HG03108 (cell line): Measurements from ENCODE around the gene MRPS2.
"Not testable (repeated sequence)": the region's sequence is repeated elsewhere in the genome, so short reads cannot be mapped to it uniquely, and the experiment has no call there.

Experiments
- ATAC-seq: cut with Tn5 transposase; IDR thresholded peaks from one replicate; pipeline ENCODE4 v1.9.1; 2021; ENCODE audit warnings: moderate library complexity; ENCODE audit not compliant: unreplicated experiment

MRPS2 gene

DNA sequence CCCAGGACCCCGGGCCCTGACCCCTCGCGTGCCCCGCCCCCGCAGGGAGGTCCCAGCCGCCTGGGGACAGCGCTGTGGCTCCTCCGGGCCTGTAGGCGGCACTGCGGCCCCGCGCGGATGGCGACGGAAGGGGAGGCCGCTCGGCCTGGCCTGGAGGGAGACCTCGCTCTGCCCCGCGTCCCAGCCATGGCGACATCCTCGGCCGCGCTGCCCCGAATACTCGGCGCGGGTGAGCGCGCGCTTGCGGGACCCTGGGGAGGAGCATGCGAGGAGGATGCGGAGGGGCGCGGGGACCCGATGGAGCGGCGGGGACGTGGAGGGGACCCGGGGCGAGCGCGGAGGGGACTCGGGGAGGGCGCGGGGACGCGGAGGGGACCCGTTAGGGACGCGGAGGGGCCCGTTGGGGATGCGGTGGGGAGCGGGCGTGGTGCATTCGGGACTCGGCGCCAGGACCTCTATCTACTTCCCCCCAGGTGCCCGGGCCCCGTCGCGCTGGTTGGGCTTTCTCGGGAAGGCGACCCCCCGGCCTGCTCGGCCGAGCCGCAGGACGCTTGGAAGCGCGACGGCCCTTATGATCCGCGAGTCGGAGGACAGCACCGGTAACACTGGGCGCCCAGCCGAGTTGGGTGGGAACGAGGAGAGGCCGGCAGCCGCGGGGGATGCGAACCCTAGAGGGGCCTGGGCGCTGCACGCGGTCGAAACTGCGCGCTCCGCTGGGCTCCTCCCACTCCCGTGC, at the start of gene MRPS2:
MRPS2 (plus strand) TSS at position 158 of the 736 bp plus-strand sequence; CDS start at position 187, 29 bp downstream.
- ATAC-seq = peak; percentile 79

DNA sequence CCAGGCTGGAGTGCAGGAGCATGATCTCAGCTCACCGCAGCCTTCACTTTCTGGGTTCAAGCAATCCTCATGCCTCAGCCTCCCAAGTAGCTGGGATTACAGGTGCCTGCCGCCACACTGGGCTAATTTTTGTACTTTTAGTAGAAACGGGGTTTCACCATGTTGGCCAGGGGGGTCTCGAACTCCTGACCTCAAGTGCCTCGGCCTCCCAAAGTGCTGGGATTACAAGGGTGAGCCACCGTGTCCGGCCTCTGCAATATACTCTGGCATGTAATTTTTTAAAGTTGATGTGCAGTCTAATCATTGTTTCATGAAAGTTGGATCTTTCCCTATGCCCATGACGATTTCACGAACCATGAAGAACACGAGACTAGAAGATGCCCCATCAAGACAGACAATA, 49.5 kb upstream of the MRPS2 start:
- ATAC-seq = no peak

GRCh38 chr9:135451909-135452308, 48.6 kb upstream of the MRPS2 start:
- ATAC-seq = not testable (repeated sequence)

DNA sequence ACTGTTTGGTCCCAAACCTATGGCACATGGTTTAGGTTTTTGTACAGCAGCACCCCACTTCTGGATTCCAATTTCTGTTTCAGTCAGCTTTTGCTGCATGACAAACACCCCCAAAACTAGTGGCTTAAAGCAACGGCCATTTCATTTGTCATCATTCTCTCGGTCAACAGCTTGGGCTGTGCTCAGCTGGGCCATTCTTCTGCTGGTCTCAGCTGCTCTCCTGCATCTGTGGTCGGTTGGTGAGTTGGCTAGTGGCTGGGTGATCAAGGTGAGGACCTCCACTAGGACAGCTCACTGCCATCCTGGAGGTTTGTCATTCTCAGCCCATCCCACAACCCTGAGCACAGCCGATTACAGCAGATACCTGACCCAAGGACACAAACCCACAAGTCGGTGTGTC, 45.7 kb upstream of the MRPS2 start:
- no peak for ATAC-seq

DNA sequence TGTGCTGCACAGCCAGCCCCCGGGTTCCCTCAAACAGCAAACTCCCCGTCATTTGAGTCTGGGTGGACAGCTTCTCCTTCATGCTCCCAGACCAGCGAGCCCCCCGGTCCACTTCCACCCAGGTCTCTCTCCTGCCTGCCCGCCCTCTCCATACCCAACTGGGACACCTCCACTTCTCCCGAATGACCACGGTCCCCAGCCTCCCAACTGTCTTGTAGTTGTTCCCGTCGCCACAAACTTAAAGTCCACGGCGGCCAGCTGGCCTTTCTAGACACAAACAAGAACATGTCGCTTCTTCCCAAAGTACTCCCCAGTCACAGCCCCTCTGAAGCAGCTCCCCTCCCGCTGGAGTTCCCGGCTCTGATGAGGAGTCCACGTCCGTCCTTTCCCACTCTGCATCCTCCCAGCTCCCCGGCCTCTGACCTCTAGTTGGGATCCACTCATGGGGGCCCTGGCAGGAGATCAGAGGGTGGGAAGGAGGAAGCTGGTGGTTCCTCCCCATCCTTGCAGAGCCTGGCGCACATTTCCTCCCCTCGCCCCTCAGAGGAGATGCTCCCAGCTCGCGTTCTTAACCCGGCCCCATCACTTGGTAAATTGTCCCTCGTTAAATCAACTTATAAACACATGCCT, 45.0 kb upstream of the MRPS2 start:
- no peak for ATAC-seq

DNA sequence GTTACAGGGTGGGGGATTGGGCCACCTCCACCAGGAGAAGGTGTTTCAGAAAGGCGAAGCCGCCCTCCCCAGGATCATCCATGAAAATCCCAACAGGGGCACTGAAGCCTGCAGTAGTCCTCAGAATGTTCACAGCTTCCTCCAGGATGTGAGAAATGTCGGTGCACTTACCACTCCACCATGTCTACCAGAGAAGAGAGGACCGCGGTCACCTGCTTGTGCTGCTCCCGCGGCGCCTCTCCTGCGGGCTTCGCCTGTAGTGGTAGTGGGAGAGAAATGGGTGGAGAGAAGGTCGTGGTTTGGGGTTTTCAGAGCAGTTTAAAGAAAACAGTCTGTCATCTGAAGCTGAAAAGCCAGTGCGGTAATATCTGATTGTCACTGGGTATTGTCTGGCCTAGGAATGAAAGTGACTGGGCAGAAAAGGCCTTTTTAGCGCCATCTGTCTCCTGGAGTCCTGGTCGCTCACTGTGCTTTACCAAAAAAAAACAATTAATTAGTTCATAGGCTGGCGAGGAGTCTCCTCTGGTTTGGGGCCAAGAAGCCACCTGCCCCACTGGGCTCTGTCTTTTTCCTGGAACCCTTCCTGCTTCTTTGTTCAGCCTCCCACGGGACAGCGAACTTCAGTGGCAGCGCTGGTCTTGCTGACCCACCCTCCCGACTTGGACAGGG, 43.9 kb upstream of the MRPS2 start:
- no peak for ATAC-seq

GRCh38 chr9:135458478-135458877, 42.0 kb upstream of the MRPS2 start:
- ATAC-seq = not testable (repeated sequence)

DNA sequence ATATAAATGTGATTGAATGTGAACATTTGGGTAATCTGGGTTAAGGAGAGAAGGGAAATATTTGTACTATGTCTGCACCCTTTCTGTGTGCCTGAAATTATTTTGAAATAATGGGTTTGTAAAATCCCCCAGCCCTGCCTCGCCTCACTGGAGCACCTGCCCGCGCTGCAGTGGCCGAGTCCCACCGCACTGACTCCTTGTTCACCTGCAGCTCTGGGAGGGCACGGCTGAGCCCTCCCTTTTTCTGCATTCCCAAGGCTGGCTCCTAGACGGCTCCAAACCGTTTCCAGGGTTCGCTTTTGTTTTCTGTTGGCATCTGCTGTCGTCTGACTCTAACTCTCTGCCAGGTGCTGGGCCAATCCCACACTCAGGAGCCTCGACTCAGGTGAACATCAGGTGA, 38.5 kb upstream of the MRPS2 start:
- no peak for ATAC-seq

GRCh38 chr9:135463140-135463539, 37.3 kb upstream of the MRPS2 start:
- ATAC-seq = no peak

DNA sequence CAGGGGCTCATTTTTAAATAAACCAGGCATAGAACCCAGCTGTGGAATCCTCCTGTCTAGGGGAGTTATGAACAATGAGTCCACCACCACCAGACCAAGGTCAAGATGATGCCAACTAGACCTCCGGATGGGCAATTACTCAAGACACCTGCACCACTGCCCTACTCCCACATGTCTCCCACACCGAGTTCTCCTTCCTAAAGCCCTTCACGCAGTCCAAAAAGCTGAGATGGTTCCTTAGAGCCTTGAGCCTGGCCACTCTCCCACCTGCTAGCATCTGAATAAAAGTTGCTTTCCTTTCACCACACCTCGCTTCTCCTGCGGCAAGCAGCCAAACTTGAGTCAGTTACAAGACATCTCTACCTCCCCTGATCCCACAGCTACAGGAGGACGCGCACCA, 36.3 kb upstream of the MRPS2 start:
- no peak for ATAC-seq

GRCh38 chr9:135468854-135469521, 31.5 kb upstream of the MRPS2 start:
- ATAC-seq = no peak

GRCh38 chr9:135471791-135472640, 28.5 kb upstream of the MRPS2 start:
- no peak for ATAC-seq

DNA sequence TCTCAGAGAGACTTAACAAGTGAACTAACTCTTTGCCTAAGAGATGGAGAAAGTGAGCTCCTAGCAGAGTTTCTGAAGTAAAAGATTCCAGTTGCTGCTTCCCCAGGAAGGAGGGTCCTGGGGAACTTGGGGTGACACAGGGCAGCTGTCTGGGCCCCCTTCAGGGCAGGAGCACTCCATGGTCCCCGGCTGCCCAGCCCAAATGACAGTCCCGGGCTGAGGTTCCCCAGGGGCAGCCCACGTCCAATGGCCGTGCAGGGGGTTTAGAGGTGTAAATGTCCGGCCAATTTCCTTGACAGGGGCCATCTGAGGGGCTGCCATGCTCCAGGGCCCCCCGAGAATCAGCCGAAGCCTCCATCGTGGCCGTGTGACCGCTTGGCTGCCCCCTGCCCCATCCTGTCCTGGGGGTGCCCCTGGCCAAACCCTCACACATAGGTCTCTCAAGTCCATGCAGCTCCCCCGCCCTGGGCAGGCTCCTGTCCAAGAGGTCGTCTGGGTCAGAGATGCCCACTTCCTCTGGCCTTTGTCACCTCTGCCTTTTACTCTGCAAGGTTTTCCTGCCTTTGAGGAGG, 26.4 kb upstream of the MRPS2 start:
- ATAC-seq = no peak

DNA sequence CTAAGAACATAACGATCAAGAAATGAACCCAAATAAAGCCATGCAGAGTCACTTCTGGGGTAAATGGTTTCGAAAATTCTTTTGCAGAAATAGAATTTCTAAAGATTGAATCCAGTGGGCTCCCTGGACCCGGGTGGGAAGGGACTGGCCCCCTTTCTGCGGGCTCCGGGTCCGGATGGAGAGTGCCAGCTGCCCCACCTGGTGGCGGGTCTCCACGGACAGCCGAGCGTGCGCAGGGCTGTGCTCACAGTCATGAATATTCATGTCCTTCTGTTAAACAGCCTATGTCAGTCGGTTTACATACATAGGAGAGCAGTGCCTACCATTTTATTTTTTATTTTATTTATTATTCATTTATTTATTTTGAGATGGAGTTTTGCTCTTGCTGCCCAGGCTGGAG, 25.6 kb upstream of the MRPS2 start:
- no peak for ATAC-seq

GRCh38 chr9:135476561-135477355, 23.7 kb upstream of the MRPS2 start:
- no peak for ATAC-seq

- ATAC-seq = no peak
Observed at GRCh38 chr9:135478191-135478590, 22.3 kb upstream of the MRPS2 start.

GRCh38 chr9:135478829-135479468, 21.5 kb upstream of the MRPS2 start:
- ATAC-seq = no peak

- ATAC-seq = no peak
Observed at GRCh38 chr9:135479469-135480052, 20.9 kb upstream of the MRPS2 start, which contains the start of gene PPP1R26. PPP1R26 (plus strand) TSS chr9:135479782; CDS start chr9:135484511, 4,729 bp downstream.
